ENCODE data around the gene MRPL2.

DNA sequence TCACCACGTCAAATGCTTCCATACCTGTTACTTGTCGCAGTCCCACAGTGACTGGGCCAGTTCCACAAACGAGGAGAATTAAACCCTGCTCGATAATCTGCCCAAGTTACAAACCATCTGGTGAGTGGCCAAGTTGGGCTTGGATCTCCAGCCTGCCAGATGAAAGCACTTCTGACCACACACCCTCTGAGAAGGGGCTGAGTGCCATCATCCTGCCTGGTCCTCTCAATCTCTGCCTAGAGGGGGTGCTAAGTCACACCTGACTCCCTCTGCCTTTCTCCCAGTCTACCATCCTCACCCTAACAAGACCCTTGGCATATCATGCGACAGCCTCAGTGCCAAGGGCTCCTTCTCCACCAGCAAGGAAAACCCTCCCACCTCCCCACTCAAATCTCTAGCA is 22.0 kb downstream of the MRPL2 start:
- TF ChIP-seq NFIC (IDR thresholded peaks at IDR 0.05) (no peak), TEAD4 (IDR thresholded peaks at IDR 0.05) (no peak)
- TF ChIP-seq, protein P1, sequence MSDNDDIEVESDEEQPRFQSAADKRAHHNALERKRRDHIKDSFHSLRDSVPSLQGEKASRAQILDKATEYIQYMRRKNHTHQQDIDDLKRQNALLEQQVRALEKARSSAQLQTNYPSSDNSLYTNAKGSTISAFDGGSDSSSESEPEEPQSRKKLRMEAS (IDR thresholded peaks at IDR 0.05) = no peak
